OCI-LY1 (cell line): ENCODE data around the gene RNF182.
"Not testable (repeated sequence)": the region's sequence is repeated elsewhere in the genome, so short reads cannot be mapped to it uniquely, and the experiment has no call there.

ENCODE experiments used
- CTCF ChIP-seq: fragments of 200-600 bp; sonication (generic), shearing (Covaris generic); IDR thresholded peaks from 2 replicates; pipeline ENCODE4 v1.5.1; 2017; ENCODE audit warnings: mild to moderate bottlenecking, antibody characterized with exemption, low read length, moderate library complexity, mixed read lengths
- EZH2 ChIP-seq: fragments of 200-600 bp; sonication (generic), shearing (Covaris generic); IDR thresholded peaks from 2 replicates; pipeline ENCODE4 v1.8.0; 2017; ENCODE audit warnings: borderline replicate concordance, mixed run types, mild to moderate bottlenecking, antibody characterized with exemption, low read length, moderate library complexity, mixed read lengths

GRCh38 chr6:13935881-13936261 lies 11.1 kb downstream of the RNF182 start:
- TF ChIP-seq EZH2, CTCF: not testable (repeated sequence)
